HG03571 (cell line): Measurements from ENCODE around the gene SULT1A1.
"Not testable (repeated sequence)": the region's sequence is repeated elsewhere in the genome, so short reads cannot be mapped to it uniquely, and the experiment has no call there.

Source experiments
- ATAC-seq: cut with Tn5 transposase; IDR thresholded peaks from one replicate; pipeline ENCODE4 v1.9.1; 2021; ENCODE audit not compliant: unreplicated experiment

The SULT1A1 gene

GRCh38 chr16:28609631-28610594 lies at the start of gene SULT1A1:
TSS of gene SULT1A1 (minus strand) at chr16:28610044. CDS start at chr16:28608855, 1,189 bp downstream.
- no peak for ATAC-seq

- not testable (repeated sequence) for ATAC-seq
Observed at GRCh38 chr16:28639959-28640358, 30.1 kb upstream of the SULT1A1 start.

GRCh38 chr16:28638359-28638758 lies 28.5 kb upstream of the SULT1A1 start:
- ATAC-seq, result not testable (repeated sequence)

GRCh38 chr16:28637765-28638164 lies 27.9 kb upstream of the SULT1A1 start, which contains the start of gene NPIPB8:
TSS of gene NPIPB8 (plus strand) at chr16:28638065. CDS start at chr16:28638361, 296 bp downstream.
- ATAC-seq, result not testable (repeated sequence)

- ATAC-seq, result not testable (repeated sequence)
Observed at GRCh38 chr16:28636093-28636823, 26.4 kb upstream of the SULT1A1 start.

- not testable (repeated sequence) for ATAC-seq
Observed at GRCh38 chr16:28630905-28631304, 21.1 kb upstream of the SULT1A1 start.

- ATAC-seq, result no peak
Observed at GRCh38 chr16:28623172-28623711, 13.4 kb upstream of the SULT1A1 start.

GRCh38 chr16:28622532-28623171 lies 12.8 kb upstream of the SULT1A1 start:
- ATAC-seq, result not testable (repeated sequence)

- no peak for ATAC-seq
Observed at GRCh38 chr16:28621481-28622155, 11.8 kb upstream of the SULT1A1 start.

GRCh38 chr16:28620316-28620715 lies 10.5 kb upstream of the SULT1A1 start:
- not testable (repeated sequence) for ATAC-seq

- ATAC-seq, result no peak
Observed at GRCh38 chr16:28617874-28618273, 8.0 kb upstream of the SULT1A1 start.

GRCh38 chr16:28616636-28617035 lies 6.8 kb upstream of the SULT1A1 start:
- ATAC-seq, result no peak

GRCh38 chr16:28616224-28616577 lies 6.4 kb upstream of the SULT1A1 start:
- ATAC-seq, result not testable (repeated sequence)

- not testable (repeated sequence) for ATAC-seq
Observed at GRCh38 chr16:28615486-28616223, 5.8 kb upstream of the SULT1A1 start.

- ATAC-seq, result not testable (repeated sequence)
Observed at GRCh38 chr16:28614561-28614960, 4.7 kb upstream of the SULT1A1 start.

- not testable (repeated sequence) for ATAC-seq
Observed at GRCh38 chr16:28613912-28614311, 4.1 kb upstream of the SULT1A1 start.

- ATAC-seq, result not testable (repeated sequence)
Observed at GRCh38 chr16:28612359-28613280, 2.8 kb upstream of the SULT1A1 start.

- ATAC-seq, result no peak
Observed at GRCh38 chr16:28610595-28611191, 849 bp upstream of the SULT1A1 start.
